ENCODE data around the gene GSC2.
"Not testable (repeated sequence)": the region's sequence is repeated elsewhere in the genome, so short reads cannot be mapped to it uniquely, and the experiment has no call there.

The GSC2 gene

DNA sequence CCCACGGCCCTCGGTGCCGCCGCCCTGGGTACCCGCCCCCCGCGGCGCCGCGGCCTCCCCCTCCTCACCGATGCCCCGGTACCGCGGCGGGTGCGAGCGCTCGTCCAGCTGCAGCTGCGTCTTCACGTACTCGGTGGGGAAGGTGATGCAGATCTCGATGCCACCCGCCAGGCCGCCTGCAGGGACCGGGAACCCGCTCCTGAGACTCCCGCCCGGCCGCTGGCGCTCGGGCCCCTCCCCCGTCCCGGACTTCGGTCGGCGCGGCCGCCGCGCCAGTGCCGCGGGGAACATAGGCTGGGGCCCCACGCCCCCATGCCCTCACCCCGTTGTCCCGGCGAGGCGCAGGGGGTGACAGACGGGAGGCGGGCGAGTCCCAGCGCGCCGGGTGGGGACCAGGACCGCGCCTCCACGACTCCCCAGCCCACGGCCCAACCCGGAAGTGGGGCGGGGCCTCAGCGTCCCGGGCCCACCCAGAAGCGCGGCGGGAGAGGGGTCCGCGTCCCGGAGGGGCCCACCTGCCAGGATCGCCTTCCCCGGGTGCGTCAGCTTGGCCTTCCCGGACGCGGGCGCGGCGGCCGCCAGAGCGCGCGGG, 28.1 kb upstream of the GSC2 start:
- peak; percentile 47 for DNase-seq

DNA sequence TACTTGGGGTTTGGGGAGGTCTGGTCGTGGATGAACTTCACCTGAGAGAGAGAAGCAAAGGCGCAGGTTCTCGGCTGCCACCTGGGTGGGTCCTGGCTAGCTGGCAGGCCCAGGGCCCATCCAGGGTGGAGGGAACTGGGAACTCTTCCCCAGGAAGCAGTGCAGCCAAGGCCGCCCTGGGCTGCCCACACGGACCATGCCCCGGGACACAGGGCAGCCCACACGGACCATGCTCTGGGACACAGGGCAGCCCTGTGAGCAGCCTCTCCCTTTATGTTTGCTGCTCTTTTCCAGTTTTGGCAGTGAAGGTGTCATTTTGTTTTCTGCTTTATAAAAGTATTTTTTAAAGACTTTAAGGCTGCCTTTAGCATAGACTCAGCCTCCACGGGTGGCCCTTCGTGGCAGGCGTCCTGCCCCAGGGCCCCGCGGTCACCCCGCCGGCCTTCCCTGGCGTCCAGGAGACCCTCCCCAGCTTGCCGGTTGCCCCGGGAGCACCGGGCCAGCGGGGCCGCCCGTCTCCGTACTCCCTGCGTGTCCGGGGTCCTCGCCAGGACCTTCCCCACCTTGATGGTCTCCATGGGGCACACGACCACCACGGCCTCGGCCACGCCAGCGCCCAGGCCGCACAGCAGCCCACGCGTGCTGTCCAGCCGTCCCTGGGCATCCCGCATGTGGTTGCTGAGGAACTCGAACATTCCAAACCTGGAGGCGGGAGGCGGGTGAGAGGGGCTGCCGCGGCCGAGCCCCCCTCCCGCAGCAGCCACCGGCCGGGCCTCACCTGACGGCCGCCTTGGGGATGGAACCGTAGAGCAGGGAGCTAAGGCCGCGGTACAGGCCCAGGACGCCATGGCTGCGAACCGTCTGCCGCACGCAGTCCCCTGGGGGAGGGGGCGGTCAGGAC, 27.3 kb upstream of the GSC2 start:
- no peak for DNase-seq

DNA sequence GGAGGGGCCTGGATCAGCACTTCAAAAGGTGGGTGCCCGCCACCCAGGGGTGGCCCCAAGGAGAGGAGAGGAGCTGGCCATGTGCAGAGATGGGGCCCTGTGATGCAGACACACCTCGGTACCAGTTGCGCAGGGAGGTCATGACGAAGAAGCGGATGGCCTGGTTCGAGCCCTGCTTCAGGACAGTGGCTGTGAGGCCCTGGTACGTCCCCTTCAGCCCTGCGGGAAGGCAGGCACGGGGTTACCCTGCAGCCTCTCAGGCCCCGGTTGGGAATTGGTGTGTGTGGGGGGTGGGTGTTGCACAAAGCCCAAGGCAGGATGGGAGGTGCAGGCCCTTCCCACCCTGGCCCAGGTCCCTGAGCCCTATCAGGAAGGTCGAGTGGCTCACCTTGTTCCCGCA, 26.6 kb upstream of the GSC2 start:
- DNase-seq = no peak

DNA sequence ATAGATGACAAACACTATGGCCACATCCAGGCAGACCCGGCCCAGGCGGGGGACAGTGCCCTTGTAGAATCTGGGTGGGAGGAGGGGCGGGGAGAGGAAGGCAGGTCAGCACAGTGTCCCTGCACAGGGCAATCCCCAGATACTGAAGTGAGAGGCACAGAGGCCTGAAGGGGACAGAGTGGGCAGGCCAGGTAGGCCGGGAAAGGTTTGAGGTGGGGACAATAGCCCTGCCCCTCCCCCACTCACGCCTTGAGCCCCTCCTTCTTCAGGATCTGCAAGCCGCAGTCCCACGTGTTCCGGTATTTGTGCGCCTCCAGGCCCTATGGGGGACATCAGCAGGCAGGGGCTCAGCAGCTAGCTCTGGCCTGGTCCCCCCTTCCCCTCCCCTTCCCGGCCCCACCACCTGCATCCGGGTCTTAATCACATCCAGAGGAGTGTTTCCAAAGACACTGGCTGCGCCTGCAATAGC, 26.1 kb upstream of the GSC2 start:
- no peak for DNase-seq

DNA sequence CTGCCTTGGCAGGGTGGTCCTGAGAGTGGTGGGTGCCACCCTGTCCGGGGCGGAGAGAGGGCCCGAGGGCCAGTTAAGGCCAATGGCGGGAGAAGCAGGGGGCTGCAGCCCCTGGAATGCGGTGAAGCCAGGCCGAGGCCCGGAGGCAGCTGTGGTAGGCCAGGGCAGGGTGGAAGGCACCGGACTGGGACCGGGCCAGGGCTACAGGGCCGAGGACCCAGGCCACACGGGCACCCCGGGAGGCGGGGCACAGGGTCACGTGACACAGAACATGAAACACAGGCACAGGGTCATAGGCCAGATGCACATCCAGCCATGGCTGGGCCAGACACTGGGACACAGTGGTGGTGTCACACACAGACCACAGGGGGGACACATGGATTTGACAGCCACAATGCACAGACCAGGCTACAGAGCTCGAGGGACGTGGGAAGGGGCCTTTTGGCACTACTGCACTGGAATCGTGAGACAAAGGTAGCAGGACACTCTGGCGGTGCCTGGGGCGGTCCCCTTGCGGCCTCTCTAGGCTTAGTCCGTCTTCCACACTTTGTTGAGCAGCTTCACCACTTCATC, 25.6 kb upstream of the GSC2 start:
- DNase-seq = no peak

DNA sequence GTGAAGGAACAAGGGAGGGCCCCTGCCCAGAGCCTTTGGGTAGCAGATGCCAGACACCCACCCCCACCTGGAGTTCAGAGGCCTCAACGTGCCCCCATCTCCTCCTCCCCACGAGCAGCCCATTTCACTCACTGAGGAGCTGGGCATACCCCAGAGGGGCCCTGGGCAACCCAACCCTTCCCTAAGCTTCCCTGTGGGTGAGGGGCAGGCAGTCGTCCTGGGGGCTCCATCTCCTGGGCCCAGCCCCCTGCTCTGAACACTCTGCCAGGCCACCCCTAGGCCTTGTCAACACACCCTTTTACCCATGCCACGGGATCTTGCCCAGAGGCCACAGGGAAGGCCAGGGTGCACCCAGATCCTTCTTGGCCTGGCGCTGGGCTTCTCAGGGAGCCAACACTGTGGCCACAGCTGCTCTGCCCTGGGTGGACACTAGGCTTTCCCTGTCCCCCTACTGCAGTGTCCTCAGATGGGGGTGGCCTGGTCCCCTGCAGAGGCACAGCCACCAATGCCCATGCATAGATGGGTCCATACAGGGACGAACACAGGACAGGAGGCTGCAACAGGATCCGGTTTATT, 25.0 kb upstream of the GSC2 start:
- no peak for DNase-seq

DNA sequence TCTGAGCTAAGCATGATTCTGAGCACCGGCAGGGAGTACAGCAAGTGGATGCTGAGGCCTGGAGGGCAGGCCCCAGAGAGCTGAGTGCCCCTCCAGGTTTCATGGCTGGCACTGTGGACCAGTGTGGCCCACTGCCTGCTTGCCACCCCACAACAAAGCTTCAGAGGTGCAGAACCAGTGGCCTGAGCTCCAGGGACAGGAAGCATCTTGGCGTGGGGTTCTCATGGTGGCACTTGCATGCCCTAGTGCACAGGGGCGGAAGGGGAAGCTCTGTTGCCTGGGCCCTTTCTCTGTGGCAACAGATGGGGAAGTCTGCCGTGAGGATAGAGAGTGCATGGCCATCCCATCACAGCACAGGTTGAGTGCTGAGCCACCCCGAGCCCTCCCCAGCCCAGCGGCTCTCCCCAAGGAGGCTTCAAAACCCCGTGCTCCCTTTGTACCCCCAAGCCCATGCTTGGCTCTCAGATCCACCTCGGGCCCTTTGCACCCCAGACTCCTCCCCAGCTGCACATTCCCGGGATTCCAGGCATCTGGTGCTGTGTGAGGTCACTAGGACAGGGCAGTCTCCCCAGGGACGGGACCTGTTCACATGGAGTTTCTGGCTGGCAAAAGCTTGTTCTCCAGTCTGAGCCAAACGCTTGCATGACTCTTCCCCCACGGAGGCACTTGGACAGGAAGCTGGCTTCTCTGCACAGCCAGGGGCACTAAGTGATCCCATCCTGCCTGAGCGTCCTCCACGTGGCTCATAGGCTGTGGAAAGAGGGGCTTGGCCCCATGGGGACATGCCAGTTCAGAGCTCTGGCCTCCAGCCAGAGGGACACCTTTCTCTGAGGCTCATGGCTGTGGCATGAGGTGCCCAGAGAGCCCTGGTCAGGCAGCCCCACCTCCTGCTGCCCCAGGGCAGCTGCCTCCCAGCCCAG, 24.3 kb upstream of the GSC2 start:
- DNase-seq = no peak

DNA sequence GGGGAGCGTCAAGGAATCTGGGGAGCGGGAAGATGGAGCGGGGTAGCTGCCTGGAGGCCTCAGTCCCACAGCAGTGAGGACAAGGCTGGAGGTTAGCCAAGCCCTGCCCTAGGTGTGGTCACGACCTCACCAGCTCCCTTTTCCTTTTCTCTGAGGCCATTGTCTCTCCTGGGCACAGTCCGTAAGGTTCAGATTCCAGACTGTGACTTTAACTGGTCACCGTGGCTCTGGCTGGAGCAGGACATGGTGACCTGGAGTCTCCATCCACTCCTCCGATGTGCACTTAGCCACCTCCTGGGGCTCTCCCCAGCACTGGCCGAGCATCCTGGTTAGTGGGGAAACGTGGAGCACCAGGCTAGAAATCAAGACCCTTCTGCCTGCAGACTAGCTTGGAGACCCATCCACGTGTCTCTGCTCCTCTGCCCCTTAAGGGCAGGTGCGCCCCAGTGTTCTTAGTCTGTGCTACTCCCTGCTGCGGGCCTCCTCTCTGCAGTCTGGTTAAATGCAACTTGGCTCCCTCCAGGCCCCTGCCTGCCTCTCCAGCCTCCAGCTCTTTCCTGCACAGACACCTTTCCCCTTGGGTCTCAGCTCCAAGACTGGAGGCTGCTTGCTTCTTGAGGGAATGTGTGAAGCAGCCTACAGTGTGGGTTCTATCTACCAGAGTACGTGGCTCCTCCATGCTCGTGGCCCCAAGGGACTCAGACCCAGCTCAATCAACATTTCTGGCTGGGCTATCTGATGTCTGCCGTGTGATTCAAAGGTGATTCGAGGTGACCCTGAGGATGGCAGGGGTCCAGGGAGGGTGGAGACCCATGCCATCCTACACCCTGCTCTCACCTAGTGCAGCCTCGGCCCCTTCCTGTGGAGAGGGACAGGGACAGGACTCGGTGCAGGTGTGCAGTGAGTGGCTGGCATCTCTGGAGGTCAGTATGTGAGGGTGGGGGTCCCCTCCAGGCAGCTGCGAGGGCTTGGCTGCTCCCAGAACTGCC, 23.2 kb upstream of the GSC2 start:
- no peak for DNase-seq

DNA sequence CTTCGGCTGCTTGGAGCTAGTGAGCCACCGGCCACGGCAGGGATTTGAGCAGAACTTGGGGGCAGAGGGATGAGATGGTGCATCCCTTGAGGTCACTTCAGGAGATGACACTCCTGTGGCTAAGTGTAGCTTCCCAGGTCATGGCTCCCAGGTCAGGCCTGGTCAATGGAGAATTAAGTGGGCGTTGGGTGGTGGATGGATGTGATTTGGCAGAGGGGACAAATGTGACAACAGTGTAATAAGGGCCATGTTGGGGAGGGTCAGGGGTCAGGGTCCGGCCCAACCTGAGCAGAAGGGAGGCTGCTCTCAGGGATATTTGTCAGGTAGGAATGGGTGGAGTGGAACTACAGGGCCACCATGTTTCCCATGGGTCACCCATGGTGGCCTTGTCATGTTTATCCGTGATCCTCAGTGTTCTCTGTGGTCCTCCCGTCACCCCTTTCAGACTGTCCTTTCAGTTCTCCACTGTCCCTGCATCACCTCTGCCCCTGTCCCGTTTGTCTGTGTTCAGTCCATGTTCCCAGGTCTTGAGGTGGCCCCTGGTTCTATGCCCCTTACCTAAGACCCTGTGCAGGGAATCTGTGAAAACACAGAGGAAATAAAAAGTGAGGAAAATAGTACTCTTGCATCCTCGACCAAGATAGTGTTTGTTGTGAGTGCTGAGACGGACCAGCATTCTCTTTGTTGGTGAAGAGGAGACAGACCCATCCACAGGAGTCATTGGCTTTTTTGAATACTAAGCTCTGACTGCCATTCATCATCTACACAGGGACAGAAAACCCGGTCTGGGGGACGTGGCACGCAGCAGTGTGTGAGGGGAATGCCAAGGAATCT, 22.3 kb upstream of the GSC2 start:
- no peak for DNase-seq

DNA sequence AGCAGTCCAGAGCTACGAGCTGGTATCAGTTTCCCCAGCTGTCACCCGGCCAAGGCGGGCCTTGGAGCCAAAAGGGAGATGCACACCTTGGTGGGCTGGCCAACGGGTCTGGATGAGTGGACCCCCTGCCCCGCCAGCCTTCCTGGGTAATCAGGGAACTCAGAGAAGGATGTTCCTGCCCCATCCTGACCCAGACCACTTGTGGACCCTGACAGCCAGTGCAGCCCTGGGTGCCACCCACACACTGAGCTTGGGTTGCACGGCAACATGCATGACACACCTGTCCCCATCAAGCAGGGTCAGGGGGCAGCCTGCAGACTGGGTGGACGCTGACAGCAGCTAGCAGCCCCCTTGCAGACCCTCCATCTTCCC, 19.8 kb upstream of the GSC2 start:
- no peak for DNase-seq

DNA sequence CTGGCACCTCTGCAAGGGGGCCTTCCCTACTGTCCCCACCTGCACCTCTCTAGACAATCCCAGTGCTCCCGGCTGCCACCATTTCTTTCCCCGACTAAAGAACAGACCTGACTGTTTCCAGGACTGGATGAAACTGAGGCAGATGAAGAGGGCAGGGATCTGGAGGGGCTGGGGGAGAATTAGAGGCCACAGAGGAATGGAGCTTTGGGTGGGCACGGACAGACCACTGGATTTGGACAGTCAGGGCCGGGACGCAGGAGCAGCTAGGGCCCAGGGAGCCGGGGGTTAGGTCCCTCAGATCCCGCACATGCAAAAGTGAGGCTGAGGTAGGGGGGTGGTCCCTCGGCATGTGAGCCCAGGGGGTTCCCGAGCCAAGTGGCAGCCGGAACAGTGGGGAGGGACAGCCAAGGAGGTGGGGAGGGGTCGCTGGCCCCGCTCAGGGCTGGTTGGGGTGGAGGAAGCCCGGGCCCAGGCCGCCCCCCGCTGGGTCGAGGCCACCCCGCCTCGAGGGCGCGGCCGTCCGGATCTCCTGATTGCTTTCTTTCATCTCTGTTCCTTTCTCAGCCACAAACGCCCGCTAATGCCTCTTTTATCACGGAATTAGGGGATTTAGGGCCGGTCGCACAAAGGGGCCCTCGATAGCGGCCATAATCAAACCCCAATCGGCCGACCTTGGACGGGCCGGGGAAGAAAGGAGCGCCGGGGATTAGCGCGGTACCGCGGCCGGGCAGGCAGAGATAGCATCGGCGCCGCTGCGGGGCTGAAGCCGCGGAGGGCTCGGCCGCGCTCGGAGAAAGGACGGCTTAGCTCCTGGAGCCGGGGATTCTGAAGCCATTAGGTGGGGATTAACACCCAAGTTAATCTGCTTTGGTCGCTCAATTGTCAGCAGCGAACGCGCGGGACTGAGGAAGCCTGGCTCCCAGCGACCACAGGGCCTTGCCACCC, 19.2 kb upstream of the GSC2 start:
- no peak for DNase-seq

DNA sequence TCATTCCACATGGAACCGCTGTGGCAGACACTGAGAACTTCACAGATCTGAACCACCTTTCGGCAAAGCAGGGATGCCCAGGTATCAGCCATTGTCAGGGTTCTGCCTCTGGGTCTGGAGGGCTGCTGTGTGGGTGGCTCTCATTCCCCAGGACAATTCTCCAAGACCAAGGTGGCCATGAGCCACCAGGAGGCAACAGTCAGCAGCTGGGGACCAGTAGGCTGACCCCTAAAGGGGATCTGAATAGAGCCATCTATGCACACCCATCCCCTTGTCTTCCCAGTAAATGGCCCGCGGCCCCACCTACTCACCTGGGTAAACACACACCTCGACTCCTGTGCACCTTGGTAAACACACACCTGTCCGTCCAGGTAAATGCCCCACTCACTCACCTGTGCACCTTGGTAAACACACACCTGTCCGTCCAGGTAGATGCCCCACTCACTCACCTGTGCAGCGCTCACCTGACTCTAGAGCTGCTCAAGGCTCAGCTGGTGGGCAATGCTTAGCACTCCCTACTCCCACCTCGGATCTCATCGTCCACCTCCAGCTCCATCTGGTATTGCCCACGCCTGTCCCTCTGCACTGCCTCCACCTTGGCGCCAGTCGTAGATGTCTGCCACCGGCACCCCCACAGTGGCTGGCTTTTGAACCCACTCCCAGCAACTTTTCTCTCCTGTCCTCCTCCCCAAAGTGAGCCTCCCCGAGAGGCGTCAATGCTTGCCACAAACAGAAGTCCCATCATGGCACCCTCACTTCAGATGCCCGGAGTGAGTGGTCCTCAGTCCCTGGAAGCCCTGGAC, 18.2 kb upstream of the GSC2 start:
- DNase-seq = no peak

DNA sequence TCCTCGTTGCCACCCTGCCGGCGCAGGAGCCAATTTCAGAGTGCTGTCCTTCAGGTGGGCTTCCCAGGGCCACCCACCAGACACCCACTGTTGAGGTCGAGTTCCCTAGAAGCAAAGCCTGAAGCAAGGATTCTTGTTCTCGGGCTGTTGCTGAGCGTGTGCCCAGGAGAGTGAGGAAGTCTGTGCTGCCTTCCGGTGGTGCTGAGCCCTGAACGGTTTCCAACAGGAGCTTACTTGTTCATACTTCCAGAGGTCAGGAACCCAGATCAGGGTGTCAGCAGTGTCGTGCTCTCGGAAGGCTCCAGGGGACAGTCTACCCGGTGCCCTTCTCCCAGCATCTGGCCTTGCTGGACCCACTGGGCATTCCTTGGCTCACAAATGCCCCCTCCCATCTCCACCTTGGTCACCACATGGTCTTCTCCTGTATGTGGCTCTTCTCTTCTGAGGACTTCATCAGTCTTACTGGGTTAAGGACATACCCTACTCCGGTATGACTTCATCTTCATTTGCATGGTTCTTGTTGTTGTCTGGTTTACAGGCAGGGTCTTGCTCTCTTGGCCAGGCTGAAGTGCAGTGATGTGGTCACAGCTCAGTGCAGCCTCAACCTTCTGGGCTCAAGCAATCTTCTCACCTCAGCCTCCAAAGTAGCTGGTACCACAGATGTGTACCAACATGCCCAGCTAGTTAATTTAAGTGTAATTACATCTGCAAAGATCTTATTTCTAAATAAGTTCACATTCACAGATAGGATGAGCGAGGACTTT, 17.2 kb upstream of the GSC2 start:
- DNase-seq = no peak

DNA sequence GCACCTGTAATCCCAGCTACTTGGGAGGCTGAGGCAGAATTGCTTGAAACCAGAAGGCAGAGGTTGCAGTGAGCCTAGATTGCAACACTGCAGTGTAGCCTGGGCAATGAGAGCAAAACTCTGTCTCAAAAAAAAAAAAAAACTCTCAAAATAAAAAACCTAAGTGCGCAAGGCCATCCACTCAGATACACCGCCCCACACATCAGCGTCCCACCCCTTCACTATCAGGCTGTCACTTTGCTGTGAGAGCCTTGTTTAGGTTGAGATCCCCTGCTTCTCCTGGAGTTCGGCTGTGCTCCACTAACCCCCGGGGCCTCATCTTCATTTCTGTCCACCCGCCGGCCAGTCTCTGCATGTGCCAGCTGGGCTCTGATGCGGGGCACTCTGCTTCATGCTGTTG, 16.3 kb upstream of the GSC2 start:
- DNase-seq = no peak

DNA sequence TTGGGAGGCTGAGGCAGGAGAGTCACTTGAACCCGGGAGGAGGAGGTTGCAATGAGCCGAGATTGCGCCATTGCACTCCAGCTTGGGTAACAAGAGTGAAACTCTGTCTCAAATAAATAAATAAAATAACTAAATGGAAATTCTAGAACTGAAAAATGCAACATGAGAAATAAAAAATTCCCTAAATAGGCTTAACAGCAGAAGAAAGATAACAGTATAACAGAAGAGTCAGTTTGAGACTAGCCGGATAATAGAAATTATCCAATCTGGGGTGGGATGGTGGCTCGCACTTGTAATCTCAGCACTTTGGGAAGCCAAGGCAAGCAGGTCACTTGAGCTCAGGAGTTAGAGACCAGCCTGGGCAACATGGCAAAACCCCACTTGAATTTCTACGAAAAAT, 14.3 kb upstream of the GSC2 start:
- no peak for DNase-seq

DNA sequence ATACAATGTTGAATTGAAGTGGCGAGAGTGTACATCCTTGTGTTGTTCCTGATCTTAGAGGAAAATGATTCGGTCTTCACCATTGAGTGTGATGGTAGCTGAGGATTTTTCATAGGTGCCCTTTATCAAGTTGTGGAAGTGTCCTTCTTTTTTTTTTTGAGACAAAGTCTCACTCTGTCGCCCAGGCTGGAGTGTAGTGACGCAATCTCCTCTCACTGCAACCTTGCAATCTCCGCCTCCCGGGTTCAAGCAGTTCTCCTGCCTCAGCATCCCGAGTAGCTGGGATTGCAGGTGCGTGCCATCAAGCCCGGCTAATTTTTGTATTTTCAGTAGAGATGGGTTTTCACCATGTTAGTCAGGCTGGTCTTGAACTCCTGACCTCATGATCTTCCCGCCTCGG, 8.6 kb upstream of the GSC2 start:
- DNase-seq = not testable (repeated sequence)

DNA sequence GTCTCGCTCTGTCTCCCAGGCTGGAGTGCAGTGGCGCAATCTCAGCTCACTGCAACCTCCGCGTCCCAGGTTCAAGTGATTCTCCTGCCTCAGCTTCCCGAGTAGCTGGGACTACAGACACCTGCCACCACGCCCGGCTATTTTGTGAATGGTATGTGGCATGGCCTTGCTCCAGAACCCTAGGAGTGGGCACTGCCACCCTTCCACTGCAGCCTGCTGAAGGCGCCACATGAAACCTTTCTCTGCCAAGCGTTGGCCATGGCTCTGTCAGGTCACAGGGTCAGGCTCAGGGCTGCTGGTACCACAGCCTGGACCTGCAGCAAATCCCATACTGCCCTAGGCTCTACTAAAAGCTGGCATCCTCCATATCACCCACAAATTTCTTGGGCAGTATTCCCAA, 6.0 kb upstream of the GSC2 start:
- DNase-seq = not testable (repeated sequence)

Measured in activated effector memory CD4-positive, alpha-beta T cell treated with Interleukin-2 at 50 U/mL for 16 hours (primary cell).